ENCODE data around the gene CAV3.

Gene CAV3

GRCh38 chr3:8736436-8736835, 2.8 kb downstream of the CAV3 start:
- DNase-seq, result no peak

GRCh38 chr3:8737301-8737700, 3.7 kb downstream of the CAV3 start:
- no peak for DNase-seq

GRCh38 chr3:8737823-8738222, 4.2 kb downstream of the CAV3 start:
- no peak for DNase-seq

GRCh38 chr3:8738639-8739038, 5.0 kb downstream of the CAV3 start:
- no peak for DNase-seq

GRCh38 chr3:8739757-8740504, 6.3 kb downstream of the CAV3 start:
- DNase-seq, result no peak

GRCh38 chr3:8741581-8742261, 8.1 kb downstream of the CAV3 start:
- DNase-seq, result no peak

- no peak for DNase-seq
These were observed 9.5 kb downstream of the CAV3 start for GRCh38 chr3:8743021-8743601.

- no peak for DNase-seq
These were observed 10.3 kb downstream of the CAV3 start for GRCh38 chr3:8743911-8744310.

- DNase-seq, result no peak
These were observed 12.2 kb downstream of the CAV3 start for GRCh38 chr3:8745619-8746370.

- DNase-seq, result no peak
These were observed 13.3 kb downstream of the CAV3 start for GRCh38 chr3:8746780-8747345.

GRCh38 chr3:8749316-8749715, 15.7 kb downstream of the CAV3 start:
- no peak for DNase-seq

- DNase-seq, result no peak
These were observed 19.2 kb downstream of the CAV3 start for GRCh38 chr3:8752832-8753231.

- no peak for DNase-seq
These were observed 21.5 kb downstream of the CAV3 start for GRCh38 chr3:8755097-8755496.

- no peak for DNase-seq
These were observed 22.1 kb downstream of the CAV3 start for GRCh38 chr3:8755564-8756237.

GRCh38 chr3:8756671-8757070, 23.1 kb downstream of the CAV3 start:
- DNase-seq, result no peak

GRCh38 chr3:8757551-8758518, 24.2 kb downstream of the CAV3 start:
- no peak for DNase-seq

- no peak for DNase-seq
These were observed 25.6 kb downstream of the CAV3 start for GRCh38 chr3:8759038-8759707.

- no peak for DNase-seq
These were observed 26.5 kb downstream of the CAV3 start for GRCh38 chr3:8760091-8760490.

- DNase-seq, result no peak
These were observed 26.9 kb downstream of the CAV3 start for GRCh38 chr3:8760506-8760905.

- DNase-seq, result no peak
These were observed 28.3 kb downstream of the CAV3 start for GRCh38 chr3:8761866-8762265.

Measured in NCI-H1436 treated with DMSO at 0.1 percent for 48 hours (cell line).